ENCODE measurements around the gene RAF1. TPM values are rescaled to one million over a fixed set of nuclear protein-coding genes. Genes with fewer than 3 reads are reported as not detected.

The RAF1 gene
- total and polyA plus RNA-seq, 2 of the 13 experiments (the other 11 are each of a cell fraction or from before 2014, with no cell fraction given): 72.2 to 91.4 TPM

- TF ChIP-seq, protein P1, sequence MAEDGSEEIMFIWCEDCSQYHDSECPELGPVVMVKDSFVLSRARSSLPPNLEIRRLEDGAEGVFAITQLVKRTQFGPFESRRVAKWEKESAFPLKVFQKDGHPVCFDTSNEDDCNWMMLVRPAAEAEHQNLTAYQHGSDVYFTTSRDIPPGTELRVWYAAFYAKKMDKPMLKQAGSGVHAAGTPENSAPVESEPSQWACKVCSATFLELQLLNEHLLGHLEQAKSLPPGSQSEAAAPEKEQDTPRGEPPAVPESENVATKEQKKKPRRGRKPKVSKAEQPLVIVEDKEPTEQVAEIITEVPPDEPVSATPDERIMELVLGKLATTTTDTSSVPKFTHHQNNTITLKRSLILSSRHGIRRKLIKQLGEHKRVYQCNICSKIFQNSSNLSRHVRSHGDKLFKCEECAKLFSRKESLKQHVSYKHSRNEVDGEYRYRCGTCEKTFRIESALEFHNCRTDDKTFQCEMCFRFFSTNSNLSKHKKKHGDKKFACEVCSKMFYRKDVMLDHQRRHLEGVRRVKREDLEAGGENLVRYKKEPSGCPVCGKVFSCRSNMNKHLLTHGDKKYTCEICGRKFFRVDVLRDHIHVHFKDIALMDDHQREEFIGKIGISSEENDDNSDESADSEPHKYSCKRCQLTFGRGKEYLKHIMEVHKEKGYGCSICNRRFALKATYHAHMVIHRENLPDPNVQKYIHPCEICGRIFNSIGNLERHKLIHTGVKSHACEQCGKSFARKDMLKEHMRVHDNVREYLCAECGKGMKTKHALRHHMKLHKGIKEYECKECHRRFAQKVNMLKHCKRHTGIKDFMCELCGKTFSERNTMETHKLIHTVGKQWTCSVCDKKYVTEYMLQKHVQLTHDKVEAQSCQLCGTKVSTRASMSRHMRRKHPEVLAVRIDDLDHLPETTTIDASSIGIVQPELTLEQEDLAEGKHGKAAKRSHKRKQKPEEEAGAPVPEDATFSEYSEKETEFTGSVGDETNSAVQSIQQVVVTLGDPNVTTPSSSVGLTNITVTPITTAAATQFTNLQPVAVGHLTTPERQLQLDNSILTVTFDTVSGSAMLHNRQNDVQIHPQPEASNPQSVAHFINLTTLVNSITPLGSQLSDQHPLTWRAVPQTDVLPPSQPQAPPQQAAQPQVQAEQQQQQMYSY (CRISPR knock-in tag; IDR thresholded peaks at IDR 0.05): peak; percentile 92
- TF ChIP-seq ZBED4 (CRISPR knock-in tag; IDR thresholded peaks at IDR 0.05; ENCODE audit: borderline replicate concordance) (peak; percentile 92; the same call in 1 of the 2 replicates), ZFP37 (CRISPR knock-in tag; IDR thresholded peaks at IDR 0.05; ENCODE audit: borderline replicate concordance) (no peak), REXO4 (CRISPR knock-in tag; IDR thresholded peaks at IDR 0.05; ENCODE audit: borderline replicate concordance) (no peak), ZNF317 (CRISPR knock-in tag; IDR thresholded peaks at IDR 0.05) (no peak), BHLHE40 (IDR thresholded peaks at IDR 0.05; ENCODE audit: low read length) (no peak), ZNF34 (CRISPR knock-in tag; IDR thresholded peaks at IDR 0.05; ENCODE audit: borderline replicate concordance) (peak; percentile 57; the same call in 1 of the 2 replicates), AHR (CRISPR knock-in tag; IDR thresholded peaks at IDR 0.05) (peak; percentile 64), PPARG (CRISPR knock-in tag; conservative IDR thresholded peaks at IDR 0.05) (peak; percentile 52; the same call in 1 of the 2 replicates), JUN (CRISPR knock-in tag; IDR thresholded peaks at IDR 0.05) (no peak; the same call in 1 of the 2 replicates), SNAI1 (CRISPR knock-in tag; IDR thresholded peaks at IDR 0.05; ENCODE audit: borderline replicate concordance) (0 out of 2 replicates have a peak, but pooled peaks have one; percentile 65), ZNF260 (CRISPR knock-in tag; IDR thresholded peaks at IDR 0.05; ENCODE audit: borderline replicate concordance, low read depth) (peak; percentile 35; the same call in 1 of the 2 replicates), AKNA (CRISPR knock-in tag; IDR thresholded peaks at IDR 0.05; ENCODE audit: borderline replicate concordance) (no peak)
- TF ChIP-seq, protein P2, sequence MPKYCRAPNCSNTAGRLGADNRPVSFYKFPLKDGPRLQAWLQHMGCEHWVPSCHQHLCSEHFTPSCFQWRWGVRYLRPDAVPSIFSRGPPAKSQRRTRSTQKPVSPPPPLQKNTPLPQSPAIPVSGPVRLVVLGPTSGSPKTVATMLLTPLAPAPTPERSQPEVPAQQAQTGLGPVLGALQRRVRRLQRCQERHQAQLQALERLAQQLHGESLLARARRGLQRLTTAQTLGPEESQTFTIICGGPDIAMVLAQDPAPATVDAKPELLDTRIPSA (CRISPR knock-in tag; IDR thresholded peaks at IDR 0.05; ENCODE audit: borderline replicate concordance): no peak
Measured at GRCh38 chr3:12663936-12664908, at the start of gene RAF1 (continued).
